ENCODE measurements around the gene USP12. TPM values are rescaled to one million over a fixed set of nuclear protein-coding genes. Genes with fewer than 3 reads are reported as not detected.

Gene USP12
- total and polyA plus RNA-seq, 2 experiments from 2014 or later = 18.4 to 39.3 TPM

GRCh38 chr13:27080018-27080948 lies 91.3 kb downstream of the USP12 start:
- H3K9me3 Mint-ChIP-seq = no peaks in the 10 kb centered on the region
- H3K4me1 Mint-ChIP-seq = peaks cover 11% of the 10 kb centered on the region
- DNase-seq (ENCODE audit: low spot score) (no peak), ATAC-seq (no peak)
- no peaks in the 10 kb centered on the region for H3F3A ChIP-seq (replicated peaks; ENCODE audit: low read depth)
- no peaks in the 10 kb centered on the region for H3K27me3 ChIP-seq (ENCODE audit: insufficient read depth)
- peak overlapping the region; percentile 18 for H3K27ac Mint-ChIP-seq
- H4K20me1 ChIP-seq (replicated peaks; ENCODE audit: insufficient read depth) = 0 out of 2 replicates have a peak, but pooled peaks cover 6% of the 10 kb centered on the region
- H3K4me3 ChIP-seq = no peak overlapping the region
- 0 out of 2 replicates have a peak overlapping the region, but pooled peaks have one; percentile 43 for H3K27ac ChIP-seq (ENCODE audit: low read depth)
- H2AFZ ChIP-seq = no peak overlapping the region
- H3K36me3 Mint-ChIP-seq (ENCODE audit: low read depth) = peaks cover 23% of the 10 kb centered on the region
- peaks cover 4% of the 10 kb centered on the region for H3K4me1 ChIP-seq (ENCODE audit: insufficient read depth)
- H3K27me3 Mint-ChIP-seq (ENCODE audit: insufficient read depth, low read depth, poor library complexity) = no peaks in the 10 kb centered on the region
- no peaks in the 10 kb centered on the region for H3K9me2 ChIP-seq (ENCODE audit: insufficient read depth)
- no peak overlapping the region for H3K4me2 ChIP-seq
- 0 out of 2 replicates have a peak, but pooled peaks cover 6% of the 10 kb centered on the region for H3K36me3 ChIP-seq (ENCODE audit: insufficient read depth)
- no peak overlapping the region for H3K4me3 Mint-ChIP-seq
- no peak for TF ChIP-seq NANOG (IDR thresholded peaks at IDR 0.05; ENCODE audit: borderline replicate concordance)
- no peak for TF ChIP-seq POLR2AphosphoS5 (IDR thresholded peaks at IDR 0.05; ENCODE audit: low read depth)
- no peak for TF ChIP-seq ETS1 (IDR thresholded peaks at IDR 0.05)
- no peak for TF ChIP-seq REST (IDR thresholded peaks at IDR 0.05; ENCODE audit: unreplicated experiment)
- no peak for TF ChIP-seq EZH2 (IDR thresholded peaks at IDR 0.05; ENCODE audit: low read depth, unreplicated experiment)
- peaks cover 3% of the 10 kb centered on the region; the same call in 1 of the 2 replicates for H3K79me2 ChIP-seq (replicated peaks; ENCODE audit: insufficient read depth)

- Histone ChIP-seq H3K4me2 (no peak overlapping the region), H3K27me3 (ENCODE audit: insufficient read depth) (no peaks in the 10 kb centered on the region), H3F3A (replicated peaks; ENCODE audit: low read depth) (0 out of 2 replicates have a peak, but pooled peaks cover under 1% of the 10 kb centered on the region), H3K36me3 (ENCODE audit: insufficient read depth) (0 out of 2 replicates have a peak, but pooled peaks cover 6% of the 10 kb centered on the region), H3K27ac (ENCODE audit: low read depth) (peak overlapping the region; percentile 43; the same call in 1 of the 2 replicates), H3K4me3 (no peak overlapping the region), H3K9me2 (ENCODE audit: insufficient read depth) (no peaks in the 10 kb centered on the region), H3K79me2 (replicated peaks; ENCODE audit: insufficient read depth) (peaks cover 3% of the 10 kb centered on the region; the same call in 1 of the 2 replicates), H4K20me1 (replicated peaks; ENCODE audit: insufficient read depth) (0 out of 2 replicates have a peak, but pooled peaks cover 6% of the 10 kb centered on the region), H2AFZ (no peak overlapping the region), H3K4me1 (ENCODE audit: insufficient read depth) (peaks cover 4% of the 10 kb centered on the region)
- TF ChIP-seq POLR2AphosphoS5 (IDR thresholded peaks at IDR 0.05; ENCODE audit: low read depth) (no peak), ZNF462 (CRISPR knock-in tag; IDR thresholded peaks at IDR 0.05) (peak; percentile 66)
- DNase-seq (ENCODE audit: low spot score) = peak; percentile 76
- H3K36me3 Mint-ChIP-seq (ENCODE audit: low read depth) = peaks cover 23% of the 10 kb centered on the region
- H3K9me3 Mint-ChIP-seq = no peaks in the 10 kb centered on the region
- H3K27me3 Mint-ChIP-seq (ENCODE audit: insufficient read depth, low read depth, poor library complexity) = no peaks in the 10 kb centered on the region
- no peak overlapping the region for H3K4me3 Mint-ChIP-seq
- peak; percentile 97 for ATAC-seq
- peaks cover 11% of the 10 kb centered on the region for H3K4me1 Mint-ChIP-seq
- H3K27ac Mint-ChIP-seq = peak overlapping the region; percentile 18; the same call in 1 of the 2 replicates
Measured at GRCh38 chr13:27079421-27079958, 92.1 kb downstream of the USP12 start.

Data from GM23338 (cell line).